ENCODE data around the gene DQX1.
"Not testable (repeated sequence)": the region's sequence is repeated elsewhere in the genome, so short reads cannot be mapped to it uniquely, and the experiment has no call there.

DNA sequence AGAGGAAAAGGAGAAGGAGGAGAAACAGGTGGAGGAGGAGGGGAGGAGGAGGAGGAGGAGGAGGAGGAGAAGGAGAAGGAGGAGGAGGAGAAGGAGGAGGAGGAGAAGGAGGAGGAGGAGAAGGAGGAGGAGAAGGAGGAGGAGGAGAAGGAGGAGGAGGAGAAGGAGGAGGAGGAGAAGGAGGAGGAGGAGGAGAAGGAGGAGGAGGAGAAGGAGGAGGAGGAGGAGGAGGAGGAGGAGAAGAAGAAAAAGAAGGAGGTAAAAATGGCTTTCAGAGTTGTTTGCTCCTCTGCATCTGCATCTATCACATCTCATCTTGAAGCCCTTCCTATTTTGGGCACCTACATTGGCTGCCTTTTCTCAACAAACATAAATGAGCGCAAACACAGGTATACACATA, 35.0 kb upstream of the DQX1 start:
- TF ChIP-seq, protein P1, sequence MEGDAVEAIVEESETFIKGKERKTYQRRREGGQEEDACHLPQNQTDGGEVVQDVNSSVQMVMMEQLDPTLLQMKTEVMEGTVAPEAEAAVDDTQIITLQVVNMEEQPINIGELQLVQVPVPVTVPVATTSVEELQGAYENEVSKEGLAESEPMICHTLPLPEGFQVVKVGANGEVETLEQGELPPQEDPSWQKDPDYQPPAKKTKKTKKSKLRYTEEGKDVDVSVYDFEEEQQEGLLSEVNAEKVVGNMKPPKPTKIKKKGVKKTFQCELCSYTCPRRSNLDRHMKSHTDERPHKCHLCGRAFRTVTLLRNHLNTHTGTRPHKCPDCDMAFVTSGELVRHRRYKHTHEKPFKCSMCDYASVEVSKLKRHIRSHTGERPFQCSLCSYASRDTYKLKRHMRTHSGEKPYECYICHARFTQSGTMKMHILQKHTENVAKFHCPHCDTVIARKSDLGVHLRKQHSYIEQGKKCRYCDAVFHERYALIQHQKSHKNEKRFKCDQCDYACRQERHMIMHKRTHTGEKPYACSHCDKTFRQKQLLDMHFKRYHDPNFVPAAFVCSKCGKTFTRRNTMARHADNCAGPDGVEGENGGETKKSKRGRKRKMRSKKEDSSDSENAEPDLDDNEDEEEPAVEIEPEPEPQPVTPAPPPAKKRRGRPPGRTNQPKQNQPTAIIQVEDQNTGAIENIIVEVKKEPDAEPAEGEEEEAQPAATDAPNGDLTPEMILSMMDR (IDR thresholded peaks at IDR 0.05): not testable (repeated sequence)
- TF ChIP-seq POLR2A (IDR thresholded peaks at IDR 0.05): not testable (repeated sequence)
